Testis (tissue), 2 donors: ENCODE measurements around the gene RNF44.

ENCODE experiments used
- CTCF ChIP-seq, 3 experiments: fragments of 450-650 bp in 2 of 3; fragments of 200-600 bp in 1 of 3; sonication (generic) in 1 of 3; IDR thresholded peaks; one replicate each; pipeline ENCODE4 v1.5.1; 2016 to 2019; ENCODE audit warnings: antibody characterized with exemption in 3 of 3, mild to moderate bottlenecking in 2 of 3, moderate library complexity in 1 of 3
- POLR2A ChIP-seq: fragments of 450-650 bp; IDR thresholded peaks from one replicate; pipeline ENCODE4 v1.6.1; 2017; ENCODE audit warnings: antibody characterized with exemption, mild to moderate bottlenecking, moderate library complexity

- TF ChIP-seq CTCF (IDR thresholded peaks at IDR 0.05), result no peak
- TF ChIP-seq POLR2A, result no peak
These were observed 5.2 kb downstream of the RNF44 start for GRCh38 chr5:176531902-176532493.
